ENCODE data around the gene CTR9.

DNA sequence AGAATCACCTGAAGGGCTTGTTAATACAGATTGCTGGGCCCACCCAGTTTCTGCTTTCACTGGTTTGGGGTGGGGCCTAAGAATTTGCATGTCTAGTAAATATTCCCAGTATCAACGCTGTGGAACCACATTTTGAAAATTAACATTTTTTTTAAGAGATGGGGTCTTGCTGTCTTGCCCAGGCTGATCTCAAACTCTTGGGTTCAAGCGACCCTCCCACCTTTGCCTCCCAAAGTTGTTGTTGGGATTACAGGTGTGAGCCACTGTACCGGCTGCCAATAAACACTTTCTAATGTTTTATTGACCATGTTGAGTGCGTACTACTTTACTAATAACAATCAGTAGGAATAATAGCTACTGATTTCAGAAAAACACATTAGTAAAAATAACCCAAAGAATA, 55.2 kb downstream of the CTR9 start:
- TF ChIP-seq GATA2 (IDR thresholded peaks at IDR 0.05; ENCODE audit: low read depth, low read length) (no peak), GATA3 (IDR thresholded peaks at IDR 0.05; ENCODE audit: low read depth, low read length) (no peak)
